ENCODE measurements around the gene TPD52L1. TPM values are rescaled to one million over a fixed set of nuclear protein-coding genes. Genes with fewer than 3 reads are reported as not detected.
"Not testable (repeated sequence)": the region's sequence is repeated elsewhere in the genome, so short reads cannot be mapped to it uniquely, and the experiment has no call there.

Gene TPD52L1
- polyA plus RNA-seq, 4 donors = 5.9 to 102 (median 87.0) TPM

DNA sequence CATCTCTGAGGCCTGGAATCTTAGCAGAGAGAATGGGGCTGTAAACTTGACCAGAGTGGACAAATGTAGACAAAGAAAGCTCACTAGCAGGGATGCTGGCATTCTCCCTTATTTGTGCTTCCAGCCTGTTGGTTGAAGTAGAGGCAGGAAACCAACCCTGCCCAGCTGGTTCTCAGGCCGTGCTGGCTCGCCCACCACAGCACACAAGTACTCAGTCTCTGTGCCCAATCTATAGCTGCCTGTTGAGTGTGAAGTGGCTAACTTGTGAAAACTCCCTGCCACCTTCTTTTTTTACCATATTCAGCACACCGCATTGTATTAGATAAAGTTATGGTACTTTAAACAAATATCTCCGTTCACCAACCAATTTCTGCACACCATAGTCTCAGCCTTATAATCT lies 110.9 kb downstream of the TPD52L1 start:
- DNase-seq (ENCODE audit: low read depth in 4 of 4, low spot score in 3 of 4) = no peak

DNA sequence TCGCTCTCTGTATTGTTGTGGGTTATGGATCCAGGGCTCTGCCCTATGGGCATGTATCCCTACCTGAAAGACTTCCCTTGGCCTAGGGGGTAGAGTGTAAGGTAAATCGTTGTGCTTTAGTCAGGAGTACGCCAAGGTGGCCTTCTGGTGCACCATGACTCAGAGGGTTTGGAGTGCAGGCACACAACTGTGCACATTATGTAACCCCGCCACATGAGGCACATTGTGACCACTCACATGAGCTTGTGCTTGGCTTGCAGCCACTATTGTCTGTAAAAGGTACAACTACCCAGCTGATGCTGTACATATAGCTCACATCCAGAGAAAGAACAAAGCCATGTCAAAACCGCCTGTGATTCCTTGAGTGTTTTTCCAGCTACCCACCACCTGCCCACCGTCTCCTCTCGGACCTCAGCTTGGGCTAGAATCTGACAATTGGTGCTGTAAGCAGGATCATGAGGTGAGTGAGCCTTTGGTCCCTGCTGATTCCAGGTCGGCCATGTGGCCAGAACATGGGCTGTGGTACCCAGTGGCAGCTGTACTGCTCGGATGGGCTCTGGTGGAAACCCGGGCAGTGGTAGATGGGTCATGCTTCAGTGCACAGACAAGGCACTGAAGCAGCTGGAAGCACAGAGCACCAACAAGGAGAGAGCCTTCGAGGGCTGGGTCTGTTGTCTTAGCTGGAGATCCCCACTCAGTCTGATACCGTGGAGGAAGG lies 114.4 kb downstream of the TPD52L1 start:
- no peak for DNase-seq (ENCODE audit: low read depth in 4 of 4, low spot score in 3 of 4)

DNA sequence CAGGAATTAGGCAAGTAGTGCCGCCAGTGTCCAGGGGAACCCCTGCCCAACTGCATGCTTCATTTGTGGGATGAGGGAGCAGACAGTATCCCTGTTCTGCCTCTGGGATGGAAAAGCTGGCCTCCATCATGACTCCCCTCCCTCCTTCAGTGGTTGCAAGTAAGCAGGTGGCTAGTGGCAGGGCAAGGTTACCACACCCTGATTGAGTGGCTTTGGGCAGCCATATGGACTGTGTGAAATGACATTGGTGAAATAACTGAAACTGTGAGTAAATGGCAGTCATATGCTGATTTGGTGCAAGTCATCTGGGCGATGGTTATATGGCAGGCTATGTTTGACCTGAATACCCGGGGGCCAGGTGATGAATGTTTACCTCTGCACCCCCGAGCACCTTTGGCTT lies 115.2 kb downstream of the TPD52L1 start:
- DNase-seq (ENCODE audit: low read depth in 4 of 4, low spot score in 3 of 4) = no peak

DNA sequence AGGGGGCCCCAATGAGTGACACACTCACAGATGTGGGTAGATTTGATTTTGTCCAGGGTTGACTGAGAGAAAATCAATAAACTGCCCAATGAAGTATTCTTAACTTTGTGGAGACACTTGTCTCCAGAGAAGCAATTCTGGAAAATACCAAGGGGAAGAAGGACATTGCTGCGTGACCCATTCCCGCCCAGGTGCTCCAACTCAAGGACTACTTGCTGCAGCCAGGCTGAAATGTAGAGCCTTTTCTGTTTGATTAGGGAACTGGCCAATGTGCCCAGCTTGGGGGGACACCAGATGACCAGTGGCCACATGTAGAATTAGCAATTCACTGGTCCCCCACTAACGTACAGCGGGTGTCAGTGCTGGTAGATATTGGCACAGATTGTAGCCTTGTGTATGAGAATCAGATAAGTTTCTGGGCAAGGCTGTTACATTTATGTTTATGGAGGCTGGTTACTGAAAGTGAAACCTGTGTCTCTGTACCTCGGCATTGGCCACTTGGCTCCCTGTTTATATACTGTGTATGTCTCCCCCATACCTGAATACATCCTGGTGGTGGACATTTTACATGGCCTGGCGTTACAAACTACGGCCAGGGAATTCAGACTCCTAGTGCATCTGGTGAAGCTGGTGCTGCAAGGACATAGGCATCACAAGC lies 115.9 kb downstream of the TPD52L1 start:
- DNase-seq (ENCODE audit: low read depth in 4 of 4, low spot score in 3 of 4) = no peak

DNA sequence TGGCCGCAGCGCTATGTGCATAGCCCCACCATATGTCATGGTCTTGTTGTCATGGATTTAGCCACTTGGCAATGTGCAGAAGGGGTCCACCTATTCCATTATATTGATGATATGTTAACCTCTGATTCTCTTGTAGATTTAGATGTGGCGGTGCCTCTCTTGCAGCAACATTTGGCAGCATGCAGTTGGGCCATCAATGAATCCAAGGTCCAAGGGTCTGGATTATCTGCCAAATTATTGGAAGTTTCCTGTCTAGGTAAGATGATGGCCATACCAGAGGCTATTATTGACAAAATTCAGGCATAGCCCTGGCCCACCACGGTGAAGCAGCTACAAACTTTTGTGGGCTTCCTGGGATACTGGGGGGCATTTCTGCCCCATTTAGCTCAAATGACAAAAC lies 116.8 kb downstream of the TPD52L1 start:
- no peak for DNase-seq (ENCODE audit: low read depth in 4 of 4, low spot score in 3 of 4)

DNA sequence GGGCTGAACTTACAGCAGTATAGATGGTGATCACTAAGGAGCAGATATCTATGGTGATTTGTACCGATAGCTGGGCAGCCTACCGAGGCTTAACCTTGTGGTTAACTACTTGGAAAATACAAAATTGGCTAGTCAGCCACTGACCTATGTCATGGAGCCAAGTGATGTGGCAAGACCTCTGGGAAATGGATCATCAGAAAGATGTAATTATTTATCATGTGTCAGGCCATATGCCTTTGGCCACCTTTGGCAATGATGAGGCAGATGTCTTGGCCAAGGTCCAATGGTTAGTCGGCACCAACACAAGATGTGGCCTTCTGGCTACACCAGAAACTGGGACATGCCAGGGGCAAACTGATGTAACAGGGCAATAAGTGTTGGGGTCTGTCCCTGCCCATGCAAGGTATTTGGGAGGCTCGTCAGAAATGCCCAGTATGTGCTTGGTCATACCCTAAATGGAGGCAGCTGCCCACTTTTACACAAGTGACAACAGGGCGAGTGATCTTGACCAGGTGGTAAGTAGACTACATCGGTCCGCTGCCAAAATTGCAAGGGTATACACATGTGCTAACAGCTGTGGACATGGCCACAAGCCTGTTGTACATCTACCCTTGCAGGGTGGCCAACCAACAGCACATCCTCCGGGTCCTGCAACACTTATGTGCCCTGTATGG lies 118.0 kb downstream of the TPD52L1 start:
- DNase-seq (ENCODE audit: low read depth in 4 of 4, low spot score in 3 of 4) = no peak

DNA sequence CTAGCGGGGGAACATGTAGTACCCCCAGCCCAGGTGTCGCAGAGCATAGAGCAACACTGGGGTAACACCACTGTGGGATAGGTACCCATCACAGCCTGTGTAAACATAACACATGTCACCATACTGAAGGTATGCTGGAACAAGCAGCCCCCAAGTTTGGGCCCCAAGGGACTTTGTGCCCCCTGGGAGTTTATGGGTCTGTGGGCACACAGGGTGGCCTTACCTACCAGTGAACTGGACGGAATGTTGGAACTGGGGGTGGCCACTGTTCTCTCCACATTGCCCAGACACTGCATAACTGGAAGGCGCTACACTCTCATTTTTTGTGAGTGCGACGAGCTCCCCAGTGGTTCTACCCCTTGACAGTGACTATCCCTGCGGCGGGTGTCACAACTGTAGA lies 119.7 kb downstream of the TPD52L1 start:
- no peak for DNase-seq (ENCODE audit: low read depth in 4 of 4, low spot score in 3 of 4)

DNA sequence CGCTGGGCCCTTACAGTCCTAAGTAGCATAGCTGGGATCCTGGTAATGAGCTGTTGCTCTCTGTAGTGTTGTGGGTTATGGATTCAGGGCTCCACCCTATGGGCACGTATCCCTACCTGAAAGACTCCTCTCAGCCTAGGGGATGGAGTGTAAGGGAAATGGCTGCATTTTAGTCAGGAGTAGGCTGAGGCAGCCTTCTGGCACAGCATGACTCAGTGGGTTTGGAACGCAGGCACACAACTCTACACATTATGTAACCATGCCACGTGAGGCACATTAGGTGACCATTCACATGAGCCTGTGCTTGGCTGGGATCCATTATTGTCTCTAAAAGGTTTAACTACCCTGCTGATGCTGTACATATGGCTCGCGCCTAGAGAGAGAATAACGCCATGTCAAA lies 120.4 kb downstream of the TPD52L1 start:
- DNase-seq (ENCODE audit: low read depth in 4 of 4, low spot score in 3 of 4) = no peak

DNA sequence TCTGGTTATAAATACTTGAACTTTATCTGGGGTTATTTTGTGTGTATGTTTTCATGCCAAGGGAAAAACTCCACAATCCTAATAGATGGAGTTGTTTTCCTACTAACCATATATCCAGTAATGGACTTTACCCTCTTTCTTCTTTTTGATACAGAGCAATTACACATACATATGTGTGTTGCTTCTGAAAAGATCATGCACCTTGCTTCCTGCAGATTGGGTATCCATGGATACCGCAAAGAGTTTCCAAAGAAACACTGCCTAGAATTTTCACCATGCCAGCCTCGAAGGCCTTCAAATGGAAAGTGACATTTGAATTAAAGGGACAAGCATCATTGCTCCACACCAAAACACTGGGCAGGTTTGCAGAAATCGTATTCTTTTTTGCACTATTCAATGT lies 121.4 kb downstream of the TPD52L1 start:
- no peak for DNase-seq (ENCODE audit: low read depth in 4 of 4, low spot score in 3 of 4)

DNA sequence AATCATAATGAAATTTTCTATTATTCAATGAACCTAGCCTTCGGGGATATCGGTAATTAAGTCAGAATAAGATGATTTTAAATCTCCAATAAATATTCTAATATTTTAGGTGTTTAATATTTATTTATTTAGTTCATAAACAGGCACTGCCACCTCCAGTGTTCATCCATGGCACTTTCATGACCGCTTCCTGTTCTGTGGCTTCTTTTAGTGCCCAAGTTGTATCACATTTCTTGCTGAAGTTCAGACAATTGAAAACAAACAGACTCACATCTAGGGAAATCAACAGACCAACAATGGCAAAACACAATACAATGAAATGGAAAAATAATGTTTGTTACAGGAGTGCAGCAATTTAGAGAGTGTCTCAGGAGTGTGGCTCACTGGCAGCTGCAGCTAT lies 122.2 kb downstream of the TPD52L1 start:
- DNase-seq (ENCODE audit: low read depth in 4 of 4, low spot score in 3 of 4) = no peak

DNA sequence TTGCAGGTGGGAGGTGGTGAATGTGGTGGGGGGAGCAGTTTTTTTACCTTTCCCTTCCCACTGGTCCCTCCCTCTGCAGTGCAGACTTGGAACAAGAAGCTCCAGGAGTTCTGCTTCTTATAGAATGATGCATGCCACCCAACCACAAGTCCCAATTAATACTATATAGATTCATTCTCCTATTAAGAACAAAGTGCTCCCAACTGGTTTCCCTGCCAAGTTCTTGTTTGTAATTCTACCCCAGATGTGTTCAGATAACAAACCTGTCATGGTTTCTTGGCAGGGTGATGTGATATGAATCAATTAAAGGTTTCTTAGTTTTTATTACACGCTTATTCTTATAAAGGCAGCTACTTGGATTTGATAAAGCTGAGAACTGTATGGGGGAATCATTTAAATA lies 124.3 kb downstream of the TPD52L1 start:
- no peak for DNase-seq (ENCODE audit: low read depth in 4 of 4, low spot score in 3 of 4)

DNA sequence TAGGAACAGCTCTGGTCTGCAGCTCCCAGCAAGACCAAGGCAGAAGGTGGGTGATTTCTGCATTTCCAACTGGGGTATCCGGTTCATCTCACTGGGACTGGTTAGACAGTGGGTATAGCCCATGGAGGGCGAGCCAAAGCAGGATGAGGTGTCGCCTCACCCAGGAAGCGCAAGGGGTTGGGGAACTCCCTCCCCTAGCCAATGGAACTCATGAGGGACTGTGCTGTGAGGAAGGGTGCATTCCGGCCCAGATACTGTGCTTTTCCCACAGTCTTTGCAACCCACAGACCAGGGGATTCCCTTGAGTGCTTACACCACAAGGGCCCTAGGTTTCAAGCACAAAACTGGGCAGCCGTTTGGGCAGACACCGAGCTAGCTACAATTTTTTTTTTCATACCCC lies 126.4 kb downstream of the TPD52L1 start:
- no peak for DNase-seq (ENCODE audit: low read depth in 4 of 4, low spot score in 3 of 4)

DNA sequence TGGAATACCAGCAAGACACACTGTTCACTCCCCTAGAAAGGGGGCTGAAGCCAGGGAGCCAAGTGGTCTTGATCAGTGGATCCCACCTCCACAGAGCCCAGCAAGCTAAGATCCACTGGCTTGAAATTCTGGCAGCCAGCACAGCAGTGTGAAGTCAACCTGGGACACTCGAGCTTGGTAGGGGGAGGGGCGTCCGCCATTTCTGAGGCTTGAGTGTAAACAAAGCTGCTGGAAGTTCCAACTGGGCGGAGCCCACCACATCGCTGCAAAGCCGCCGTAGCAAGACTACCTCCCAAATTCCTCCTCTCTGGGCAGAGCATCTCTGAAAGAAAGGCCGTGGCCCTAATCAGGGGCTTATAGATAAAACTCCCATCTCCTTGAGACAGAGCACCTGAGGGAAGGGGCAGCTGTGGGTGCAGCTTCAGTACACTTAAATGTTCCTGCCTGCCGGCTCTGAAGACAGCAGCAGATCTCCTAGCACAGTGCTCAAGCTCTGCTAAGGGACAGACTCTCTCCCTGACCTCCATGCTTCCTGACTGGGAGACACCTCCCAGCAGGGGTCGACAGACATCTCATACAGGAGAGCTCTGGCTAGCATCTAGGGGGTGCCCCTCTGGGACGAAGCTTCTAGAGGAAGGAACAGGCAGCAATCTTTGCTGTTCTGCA lies 126.9 kb downstream of the TPD52L1 start:
- DNase-seq (ENCODE audit: low read depth in 4 of 4, low spot score in 3 of 4) = not testable (repeated sequence)

DNA sequence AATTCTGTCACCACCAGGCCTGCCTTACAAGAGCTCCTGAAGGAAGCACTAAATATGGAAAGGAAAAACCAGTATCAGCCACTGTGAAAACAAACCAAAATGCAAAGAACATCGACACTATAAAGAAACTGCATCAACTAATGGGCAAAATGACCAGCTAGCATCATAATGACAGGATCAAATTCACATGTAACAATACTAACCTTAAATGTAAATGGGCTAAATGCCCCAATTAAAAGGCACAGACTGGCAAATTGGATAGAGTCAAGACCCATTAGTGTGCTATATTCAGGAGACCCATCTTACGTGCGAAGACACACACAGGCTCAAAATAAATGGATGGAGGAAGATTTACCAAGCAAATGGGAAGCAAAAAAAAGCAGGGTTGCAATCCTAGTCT lies 128.9 kb downstream of the TPD52L1 start:
- DNase-seq (ENCODE audit: low read depth in 4 of 4, low spot score in 3 of 4) = not testable (repeated sequence)

DNA sequence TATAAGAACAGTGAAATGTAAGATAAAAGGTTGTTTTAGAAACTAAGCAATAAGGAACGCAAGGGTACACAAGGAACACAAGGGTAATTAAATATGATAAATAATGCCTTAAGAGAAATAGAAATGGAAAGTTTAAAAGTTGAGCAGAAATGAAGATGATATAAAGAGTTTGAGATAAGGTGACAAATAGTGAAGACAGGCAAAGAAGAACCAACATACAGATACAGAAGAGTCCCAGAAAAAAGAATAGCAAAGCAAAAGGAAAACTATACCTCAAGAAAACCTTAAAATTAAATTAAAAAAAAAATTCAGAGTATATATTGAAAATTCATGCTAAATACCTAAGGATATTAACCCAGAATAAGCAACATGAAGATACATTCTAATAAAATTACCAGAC lies 131.8 kb downstream of the TPD52L1 start:
- DNase-seq (ENCODE audit: low read depth in 4 of 4, low spot score in 3 of 4) = no peak

DNA sequence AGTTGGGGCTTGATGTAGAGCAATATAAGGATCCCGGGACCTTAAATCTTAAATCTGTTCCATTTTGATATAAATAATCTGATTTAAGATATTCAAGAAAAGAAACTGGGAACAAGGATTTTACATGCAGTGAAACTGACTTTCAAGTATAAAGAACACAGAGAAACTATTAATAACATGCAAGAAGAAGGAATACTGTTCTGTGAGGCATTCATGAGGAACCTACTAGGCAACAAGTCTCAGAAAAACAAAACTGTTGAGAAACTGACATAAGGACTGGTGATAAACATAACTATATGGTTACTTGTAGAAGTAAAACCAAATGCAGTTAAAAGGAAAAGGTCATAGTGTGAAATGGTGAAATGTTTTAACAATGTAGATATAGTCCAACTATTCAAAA lies 132.4 kb downstream of the TPD52L1 start:
- no peak for DNase-seq (ENCODE audit: low read depth in 4 of 4, low spot score in 3 of 4)

DNA sequence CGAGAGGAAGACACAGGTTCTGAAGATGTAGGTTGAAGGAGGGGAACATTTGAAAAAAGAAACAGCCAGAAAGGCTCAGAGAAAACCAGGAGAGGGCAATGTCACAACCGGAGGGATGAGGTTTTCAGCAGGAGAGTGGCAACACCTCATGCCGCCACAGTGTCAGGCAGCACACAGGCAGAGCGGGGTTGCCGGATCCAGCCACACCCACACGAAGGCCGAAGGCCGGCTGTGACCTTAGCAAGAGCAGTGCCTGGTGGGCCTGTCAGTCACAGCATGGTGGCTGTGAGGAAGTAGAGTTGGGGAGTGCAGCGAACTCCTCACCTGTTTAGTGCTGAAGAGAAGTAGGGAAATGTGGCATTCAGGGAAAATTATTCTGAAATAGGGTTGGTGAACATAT lies 134.1 kb downstream of the TPD52L1 start:
- DNase-seq (ENCODE audit: low read depth in 4 of 4, low spot score in 3 of 4) = no peak

DNA sequence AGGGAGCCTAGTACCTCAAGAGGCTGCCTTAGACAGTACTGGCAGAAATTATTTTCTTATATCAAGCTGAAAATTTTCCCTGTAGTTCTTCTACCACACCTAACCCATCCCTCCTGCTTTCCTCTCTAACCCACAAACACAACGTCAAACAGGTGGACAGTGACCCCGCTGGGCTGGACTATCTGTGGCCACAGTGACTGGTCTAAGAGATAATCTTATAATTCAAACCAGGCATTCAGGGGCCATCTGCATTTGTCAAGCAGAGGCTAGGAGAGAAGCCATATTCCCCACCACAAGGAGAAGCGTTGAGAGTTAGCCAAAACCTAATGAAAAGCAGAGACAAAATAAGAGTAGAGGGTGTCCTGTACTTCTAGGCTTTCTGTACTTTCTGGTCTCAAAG lies 140.0 kb downstream of the TPD52L1 start:
- no peak for DNase-seq (ENCODE audit: low read depth in 4 of 4, low spot score in 3 of 4)

DNA sequence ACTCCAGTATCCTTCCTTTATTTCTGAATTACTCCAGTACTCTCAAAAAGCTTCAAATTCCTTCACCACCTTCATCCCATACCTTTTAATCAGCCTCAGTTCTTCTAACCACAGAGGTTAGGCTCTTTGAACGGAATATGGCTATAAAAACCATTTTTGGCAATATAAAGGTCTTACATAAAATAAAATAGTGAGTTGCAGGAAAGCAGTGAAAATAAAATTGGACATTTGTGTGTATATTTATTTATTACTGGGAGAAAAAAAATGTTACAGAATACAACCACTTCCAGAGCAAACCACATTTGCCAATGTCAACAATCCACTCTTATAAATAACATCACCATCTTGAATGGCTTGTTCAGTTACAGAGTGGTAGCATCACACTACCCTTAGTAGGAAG lies 140.5 kb downstream of the TPD52L1 start:
- DNase-seq (ENCODE audit: low read depth in 4 of 4, low spot score in 3 of 4) = no peak

DNA sequence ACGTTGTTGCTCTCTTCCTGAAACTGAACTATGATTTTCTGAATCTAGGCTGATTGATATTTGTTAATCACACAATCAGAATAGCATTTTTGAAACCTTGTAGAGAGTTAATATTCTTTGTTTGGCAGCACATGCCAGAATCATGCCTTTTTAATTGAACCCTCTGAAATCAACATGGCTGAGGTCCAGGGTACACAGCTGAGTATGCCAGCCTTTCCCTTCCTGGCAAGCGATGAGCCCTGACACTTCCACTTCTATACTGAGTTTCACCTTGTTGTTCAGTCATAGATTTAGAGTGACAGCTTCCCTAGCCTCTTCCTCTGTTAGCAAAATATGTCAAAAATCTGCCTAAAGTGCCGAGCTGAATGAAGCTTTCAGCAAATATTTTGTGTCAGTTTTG lies 141.4 kb downstream of the TPD52L1 start:
- no peak for DNase-seq (ENCODE audit: low read depth in 4 of 4, low spot score in 3 of 4)

DNA sequence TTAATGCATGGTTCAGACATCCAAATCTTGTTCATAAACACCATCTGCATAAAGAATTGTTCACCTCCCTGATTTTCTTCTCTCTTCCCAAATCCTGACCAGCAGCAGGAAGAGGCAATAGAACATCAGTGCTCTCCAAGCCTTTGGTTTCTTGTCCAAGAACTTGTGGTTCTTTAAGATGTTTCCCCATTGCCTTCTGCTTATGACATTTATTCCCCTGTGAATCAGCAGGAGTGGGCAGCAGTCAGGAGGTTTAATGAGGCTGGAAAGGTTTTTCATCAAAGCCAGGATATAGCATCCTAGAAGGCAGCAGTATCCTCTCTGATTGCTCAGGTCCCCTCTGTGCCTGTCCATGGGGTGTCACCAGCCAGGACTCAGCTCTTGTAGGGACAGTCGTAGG lies 142.9 kb downstream of the TPD52L1 start:
- DNase-seq (ENCODE audit: low read depth in 4 of 4, low spot score in 3 of 4) = no peak

DNA sequence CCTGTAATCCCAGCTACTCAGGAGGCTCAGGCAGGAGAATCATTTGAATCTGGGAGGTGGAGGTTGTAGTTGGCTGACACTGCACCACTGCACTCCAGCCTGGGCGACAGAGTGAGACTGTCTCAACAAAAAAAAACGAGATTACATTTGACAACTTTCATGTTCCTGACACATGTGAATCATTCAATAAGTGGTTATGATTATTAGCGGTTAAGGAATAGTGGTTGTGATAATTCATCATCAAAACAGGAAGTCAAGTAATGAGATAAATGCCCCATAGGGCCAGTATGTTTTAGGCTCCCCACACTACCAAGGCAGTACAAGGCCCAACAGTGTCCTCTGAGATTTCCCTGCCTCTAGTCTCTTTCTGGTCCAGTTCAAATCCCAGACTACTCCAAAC lies 145.7 kb downstream of the TPD52L1 start:
- no peak for DNase-seq (ENCODE audit: low read depth in 4 of 4, low spot score in 3 of 4)
